HG03565 (cell line): Measurements from ENCODE around the gene TRIM68.

Experiments
- ATAC-seq: cut with Tn5 transposase; IDR thresholded peaks from one replicate; pipeline ENCODE4 v1.9.1; 2021; ENCODE audit warnings: mild to moderate bottlenecking, moderate library complexity; ENCODE audit not compliant: unreplicated experiment

The TRIM68 gene

GRCh38 chr11:4607781-4608666 is at the start of gene TRIM68:
Gene TRIM68 (minus strand): TSS chr11:4608231. CDS start chr11:4605504, 2,727 bp downstream.
- peak; percentile 99 for ATAC-seq

- peak; percentile 52 for ATAC-seq
These were observed 46.8 kb upstream of the TRIM68 start for GRCh38 chr11:4654635-4655369.

- no peak for ATAC-seq
These were observed 39.7 kb upstream of the TRIM68 start for GRCh38 chr11:4647766-4648165.

- no peak for ATAC-seq
These were observed 37.9 kb upstream of the TRIM68 start for GRCh38 chr11:4645974-4646373.

GRCh38 chr11:4644233-4644632 is 36.2 kb upstream of the TRIM68 start:
- no peak for ATAC-seq

GRCh38 chr11:4643682-4644081 is 35.7 kb upstream of the TRIM68 start, which contains the start of gene OR51E1:
Gene OR51E1 (plus strand): TSS chr11:4643982. CDS start chr11:4652527, 8,545 bp downstream.
- no peak for ATAC-seq

GRCh38 chr11:4643076-4643475 is 35.0 kb upstream of the TRIM68 start:
- no peak for ATAC-seq

- no peak for ATAC-seq
These were observed 34.0 kb upstream of the TRIM68 start for GRCh38 chr11:4642043-4642442.

- ATAC-seq, result no peak
These were observed 33.5 kb upstream of the TRIM68 start for GRCh38 chr11:4641501-4641900.

GRCh38 chr11:4639931-4640330 is 31.9 kb upstream of the TRIM68 start:
- ATAC-seq, result no peak

- no peak for ATAC-seq
These were observed 29.6 kb upstream of the TRIM68 start for GRCh38 chr11:4637662-4638047.

- ATAC-seq, result peak; percentile 95
These were observed 29.1 kb upstream of the TRIM68 start, which contains the start of gene OR51D1 for GRCh38 chr11:4636962-4637661. Gene OR51D1 (plus strand): TSS chr11:4637477. CDS start chr11:4639791, 2,314 bp downstream.

- no peak for ATAC-seq
These were observed 28.1 kb upstream of the TRIM68 start for GRCh38 chr11:4636136-4636535.

GRCh38 chr11:4626207-4627099 is 18.4 kb upstream of the TRIM68 start:
- no peak for ATAC-seq

GRCh38 chr11:4619514-4619913 is 11.5 kb upstream of the TRIM68 start:
- no peak for ATAC-seq

GRCh38 chr11:4615856-4616444 is 7.9 kb upstream of the TRIM68 start:
- ATAC-seq, result no peak

GRCh38 chr11:4611986-4612385 is 4.0 kb upstream of the TRIM68 start:
- no peak for ATAC-seq

- ATAC-seq, result no peak
These were observed 2.4 kb upstream of the TRIM68 start for GRCh38 chr11:4610258-4610935.

GRCh38 chr11:4607096-4607495 is 935 bp downstream of the TRIM68 start:
- no peak for ATAC-seq
